Vein endothelial cell (primary cell): ENCODE measurements around the gene LMO7. TPM values are rescaled to one million over a fixed set of nuclear protein-coding genes. Genes with fewer than 3 reads are reported as not detected.

Experiments used
- total RNA-seq: library from RNA; depleted of rRNA; stranded (reverse); fragments of >200 nt; gene quantifications from 2 replicates; pipeline ENCODE4 v1.2.3, GENCODE V29; 2012

The LMO7 gene
- total RNA-seq: 23.0 and 33.6 TPM in 2 replicates

GRCh38 chr13:75635828-75636435 is at the start of gene LMO7:
TSS of gene LMO7 (plus strand) at chr13:75636330. CDS start at chr13:75636658, 328 bp downstream.

Other genes with a start within 250 kb of the LMO7 start
- 57.8 and 62.1 TPM in 2 replicates for gene TBC1D4, start 154.2 kb upstream of the LMO7 start, total RNA-seq
- gene COMMD6, start 98.5 kb upstream of the LMO7 start, total RNA-seq: 25.4 and 28.1 TPM in 2 replicates
- gene UCHL3, start 86.5 kb upstream of the LMO7 start, total RNA-seq: 39.5 and 59.2 TPM in 2 replicates